Measurements from ENCODE around the gene BACH2. TPM values are rescaled to one million over a fixed set of nuclear protein-coding genes. Genes with fewer than 3 reads are reported as not detected.
"Not testable (repeated sequence)": the region's sequence is repeated elsewhere in the genome, so short reads cannot be mapped to it uniquely, and the experiment has no call there.

The BACH2 gene
- total RNA-seq, 1 donor from 2014 or later: 2.6 TPM

GRCh38 chr6:90124874-90125510 lies 171.7 kb downstream of the BACH2 start:
- DNase-seq (ENCODE audit: low spot score): no peak

GRCh38 chr6:90123831-90124230 lies 172.8 kb downstream of the BACH2 start:
- no peak for DNase-seq (ENCODE audit: low spot score)

- no peak for DNase-seq (ENCODE audit: low spot score)
These were observed 174.7 kb downstream of the BACH2 start for GRCh38 chr6:90121982-90122381.

- no peak for DNase-seq (ENCODE audit: low spot score)
These were observed 176.3 kb downstream of the BACH2 start for GRCh38 chr6:90120327-90120726.

GRCh38 chr6:90119618-90120017 lies 177.0 kb downstream of the BACH2 start:
- DNase-seq (ENCODE audit: low spot score): no peak

- DNase-seq (ENCODE audit: low spot score): no peak
These were observed 178.1 kb downstream of the BACH2 start for GRCh38 chr6:90118581-90118980.

GRCh38 chr6:90118069-90118468 lies 178.6 kb downstream of the BACH2 start:
- DNase-seq (ENCODE audit: low spot score): no peak

- not testable (repeated sequence) for DNase-seq (ENCODE audit: low spot score)
These were observed 180.5 kb downstream of the BACH2 start for GRCh38 chr6:90116126-90116525.

- no peak for DNase-seq (ENCODE audit: low spot score)
These were observed 183.3 kb downstream of the BACH2 start for GRCh38 chr6:90113389-90113788.

GRCh38 chr6:90111387-90111786 lies 185.3 kb downstream of the BACH2 start:
- DNase-seq (ENCODE audit: low spot score): no peak

- no peak for DNase-seq (ENCODE audit: low spot score)
These were observed 185.7 kb downstream of the BACH2 start for GRCh38 chr6:90110971-90111370.

- no peak for DNase-seq (ENCODE audit: low spot score)
These were observed 187.5 kb downstream of the BACH2 start for GRCh38 chr6:90109141-90109540.

GRCh38 chr6:90107771-90108282 lies 188.8 kb downstream of the BACH2 start:
- DNase-seq (ENCODE audit: low spot score): no peak

GRCh38 chr6:90107371-90107770 lies 189.3 kb downstream of the BACH2 start:
- DNase-seq (ENCODE audit: low spot score): no peak

- DNase-seq (ENCODE audit: low spot score): no peak
These were observed 190.2 kb downstream of the BACH2 start for GRCh38 chr6:90106449-90106848.

GRCh38 chr6:90105506-90106170 lies 191.0 kb downstream of the BACH2 start:
- DNase-seq (ENCODE audit: low spot score): no peak

GRCh38 chr6:90103056-90103800 lies 193.4 kb downstream of the BACH2 start:
- no peak for DNase-seq (ENCODE audit: low spot score)

- no peak for DNase-seq (ENCODE audit: low spot score)
These were observed 195.2 kb downstream of the BACH2 start for GRCh38 chr6:90101403-90101802.

GRCh38 chr6:90100059-90100665 lies 196.5 kb downstream of the BACH2 start:
- DNase-seq (ENCODE audit: low spot score): no peak

GRCh38 chr6:90098627-90099026 lies 198.0 kb downstream of the BACH2 start:
- DNase-seq (ENCODE audit: low spot score): no peak

GRCh38 chr6:90098001-90098531 lies 198.6 kb downstream of the BACH2 start:
- DNase-seq (ENCODE audit: low spot score): no peak

GRCh38 chr6:90097356-90097755 lies 199.3 kb downstream of the BACH2 start:
- DNase-seq (ENCODE audit: low spot score): no peak
